Neural cell (in vitro differentiated cells): Measurements from ENCODE around the gene GRIP1. TPM values are rescaled to one million over a fixed set of nuclear protein-coding genes. Genes with fewer than 3 reads are reported as not detected.

Experiments used
- H2AFZ ChIP-seq: fragments of 200-600, 300-800 bp; sonication (generic), shearing (Covaris generic); 2 replicates; pipeline ENCODE4 v1.6.0; 2014; ENCODE audit warnings: low read depth, mild to moderate bottlenecking, antibody characterized with exemption, low read length, moderate library complexity
- H3F3A ChIP-seq: fragments of 200-600 bp; shearing (Covaris generic); 2 replicates; pipeline ENCODE4 v1.6.1; 2016; ENCODE audit warnings: mild to moderate bottlenecking, moderate library complexity, mixed read lengths, antibody characterized with exemption, low read length; ENCODE audit not compliant: insufficient read depth, poor library complexity, severe bottlenecking
- H3K27ac ChIP-seq: fragments of 200-600, 300-800 bp; sonication (generic), shearing (Covaris generic); 2 replicates; pipeline ENCODE4 v1.5.1; 2014; ENCODE audit warnings: mild to moderate bottlenecking, low read length, moderate library complexity
- H3K27me3 ChIP-seq: fragments of 300-800, 200-600 bp; sonication (generic), shearing (Covaris generic); 2 replicates; pipeline ENCODE4 v1.6.0; 2014; ENCODE audit warnings: mild to moderate bottlenecking, low read depth, low read length, moderate library complexity; ENCODE audit not compliant: insufficient read depth
- H3K36me3 ChIP-seq: fragments of 300-800, 200-600 bp; sonication (generic), shearing (Covaris generic); 2 replicates; pipeline ENCODE4 v1.5.1; 2014; ENCODE audit warnings: mild to moderate bottlenecking, antibody characterized with exemption, low read length, moderate library complexity; ENCODE audit not compliant: insufficient read depth
- H3K4me2 ChIP-seq: fragments of 300-800, 200-600 bp; sonication (generic), shearing (Covaris generic); 2 replicates; pipeline ENCODE4 v1.6.0; 2014; ENCODE audit warnings: mild to moderate bottlenecking, low read length
- H3K4me3 ChIP-seq: fragments of 300-800, 200-600 bp; sonication (generic), shearing (Covaris generic); 2 replicates; pipeline ENCODE4 v1.5.1; 2014; ENCODE audit warnings: mild to moderate bottlenecking, low read length, moderate library complexity
- H3K79me2 ChIP-seq: fragments of 200-600 bp; shearing (Covaris generic); replicated peaks from 2 replicates; pipeline ENCODE4 v1.6.0; 2014; ENCODE audit warnings: mild to moderate bottlenecking, low read length, moderate library complexity; ENCODE audit not compliant: insufficient read depth
- H3K9ac ChIP-seq: fragments of 300-800, 200-600 bp; sonication (generic), shearing (Covaris generic); 2 replicates; pipeline ENCODE4 v1.6.1; 2016; ENCODE audit warnings: mild to moderate bottlenecking, low read length, mixed read lengths
- H3K9me2 ChIP-seq: fragments of 200-600 bp; shearing (Covaris generic); 2 replicates; pipeline ENCODE4 v1.6.1; 2016; ENCODE audit warnings: mild to moderate bottlenecking, low read length, mixed read lengths; ENCODE audit not compliant: insufficient read depth
- H3K9me3 ChIP-seq: fragments of 200-600, 300-800 bp; sonication (generic), shearing (Covaris generic); 2 replicates; pipeline ENCODE4 v1.6.1; 2016; ENCODE audit warnings: mild to moderate bottlenecking, mixed run types, low read length, moderate library complexity, mixed read lengths
- H4K20me1 ChIP-seq: fragments of 200-600 bp; shearing (Covaris generic); 2 replicates; pipeline ENCODE4 v1.6.1; 2016; ENCODE audit warnings: mild to moderate bottlenecking, mixed run types; ENCODE audit not compliant: insufficient read depth
- CTCF ChIP-seq: fragments of 450-650 bp; IDR thresholded peaks from 2 replicates; pipeline ENCODE4 v1.5.1; 2014; ENCODE audit warnings: antibody characterized with exemption, mild to moderate bottlenecking, moderate library complexity; ENCODE audit not compliant: poor library complexity, severe bottlenecking
- EP300 ChIP-seq: fragments of 450-650 bp; conservative IDR thresholded peaks from 2 replicates; pipeline ENCODE4 v1.6.1; 2014; ENCODE audit warnings: antibody characterized with exemption, mild to moderate bottlenecking, moderate library complexity; ENCODE audit not compliant: poor library complexity, severe bottlenecking
- EZH2 ChIP-seq: fragments of 200-600, 300-800 bp; shearing (Covaris generic), sonication (generic); IDR thresholded peaks from 2 replicates; pipeline ENCODE4 v1.6.1; 2014; ENCODE audit warnings: antibody characterized with exemption, low read length, borderline replicate concordance, mild to moderate bottlenecking; ENCODE audit not compliant: insufficient read depth, poor library complexity, severe bottlenecking
- MXI1 ChIP-seq: fragments of 450-650 bp; conservative IDR thresholded peaks from 2 replicates; pipeline ENCODE4 v1.6.1; 2014; ENCODE audit warnings: antibody characterized with exemption, mild to moderate bottlenecking; ENCODE audit not compliant: poor library complexity, severe bottlenecking
- POLR2AphosphoS5 ChIP-seq: IDR thresholded peaks from 2 replicates; pipeline ENCODE4 v1.6.1; 2012
- RAD21 ChIP-seq: fragments of 450-650 bp; conservative IDR thresholded peaks from 2 replicates; pipeline ENCODE4 v1.6.1; 2014; ENCODE audit warnings: antibody characterized with exemption, mild to moderate bottlenecking, moderate library complexity
- REST ChIP-seq: IDR thresholded peaks from 2 replicates; pipeline ENCODE4 v1.6.1; 2012; ENCODE audit warnings: borderline replicate concordance
- SMC3 ChIP-seq: fragments of 450-650 bp; conservative IDR thresholded peaks from 2 replicates; pipeline ENCODE4 v1.6.1; 2014; ENCODE audit warnings: antibody characterized with exemption, mild to moderate bottlenecking, moderate library complexity; ENCODE audit not compliant: poor library complexity
- TAF1 ChIP-seq: IDR thresholded peaks from 2 replicates; pipeline ENCODE4 v1.6.1; 2012; ENCODE audit warnings: low read depth
- polyA plus RNA-seq: library from polyadenylated mRNA; depleted of rRNA; stranded (reverse); fragments of >200 nt; gene quantifications from 2 replicates; pipeline ENCODE4 v1.2.3, GENCODE V29; 2014

The GRIP1 gene
- polyA plus RNA-seq, 1 donor from 2014 or later = 41.1 TPM

- TF ChIP-seq REST (no peak), RAD21 (no peak), EP300 (no peak), TAF1 (no peak), POLR2AphosphoS5 (no peak), CTCF (no peak), EZH2 (no peak), MXI1 (no peak), SMC3 (no peak)
- no peak overlapping the region for H3K9ac ChIP-seq
- H3F3A ChIP-seq = no peaks in the 10 kb centered on the region
- H3K9me3 ChIP-seq = no peaks in the 10 kb centered on the region
- no peaks in the 10 kb centered on the region for H3K9me2 ChIP-seq
- H3K36me3 ChIP-seq = no peaks in the 10 kb centered on the region
- H3K4me2 ChIP-seq = no peak overlapping the region
- no peak overlapping the region for H3K4me3 ChIP-seq
- no peak overlapping the region for H3K27ac ChIP-seq
- H3K27me3 ChIP-seq = no peaks in the 10 kb centered on the region
- H3K79me2 ChIP-seq = no peaks in the 10 kb centered on the region
- H4K20me1 ChIP-seq = no peaks in the 10 kb centered on the region
- H2AFZ ChIP-seq = no peak overlapping the region
Observed at GRCh38 chr12:66312189-66312588, 366.7 kb downstream of the GRIP1 start.

GRCh38 chr12:66309606-66310005 lies 369.3 kb downstream of the GRIP1 start:
- Histone ChIP-seq H4K20me1 (no peaks in the 10 kb centered on the region), H3F3A (no peaks in the 10 kb centered on the region), H3K4me3 (no peak overlapping the region), H2AFZ (no peak overlapping the region), H3K79me2 (no peaks in the 10 kb centered on the region), H3K27me3 (no peaks in the 10 kb centered on the region), H3K36me3 (no peaks in the 10 kb centered on the region), H3K9ac (no peak overlapping the region), H3K9me2 (no peaks in the 10 kb centered on the region), H3K27ac (no peak overlapping the region), H3K9me3 (no peaks in the 10 kb centered on the region), H3K4me2 (no peak overlapping the region)
- TF ChIP-seq EP300 = no peak
- TF ChIP-seq RAD21 = no peak
- no peak for TF ChIP-seq SMC3
- no peak for TF ChIP-seq TAF1
- TF ChIP-seq POLR2AphosphoS5 = no peak
- TF ChIP-seq MXI1 = no peak
- TF ChIP-seq CTCF = no peak
- TF ChIP-seq REST = no peak
